ENCODE measurements around the gene PCMTD2. TPM values are rescaled to one million over a fixed set of nuclear protein-coding genes. Genes with fewer than 3 reads are reported as not detected.

The PCMTD2 gene
- total and polyA plus RNA-seq, 2 of the 13 experiments (the other 11 are each of a cell fraction or from before 2014, with no cell fraction given) = 47.0 to 76.9 TPM

DNA sequence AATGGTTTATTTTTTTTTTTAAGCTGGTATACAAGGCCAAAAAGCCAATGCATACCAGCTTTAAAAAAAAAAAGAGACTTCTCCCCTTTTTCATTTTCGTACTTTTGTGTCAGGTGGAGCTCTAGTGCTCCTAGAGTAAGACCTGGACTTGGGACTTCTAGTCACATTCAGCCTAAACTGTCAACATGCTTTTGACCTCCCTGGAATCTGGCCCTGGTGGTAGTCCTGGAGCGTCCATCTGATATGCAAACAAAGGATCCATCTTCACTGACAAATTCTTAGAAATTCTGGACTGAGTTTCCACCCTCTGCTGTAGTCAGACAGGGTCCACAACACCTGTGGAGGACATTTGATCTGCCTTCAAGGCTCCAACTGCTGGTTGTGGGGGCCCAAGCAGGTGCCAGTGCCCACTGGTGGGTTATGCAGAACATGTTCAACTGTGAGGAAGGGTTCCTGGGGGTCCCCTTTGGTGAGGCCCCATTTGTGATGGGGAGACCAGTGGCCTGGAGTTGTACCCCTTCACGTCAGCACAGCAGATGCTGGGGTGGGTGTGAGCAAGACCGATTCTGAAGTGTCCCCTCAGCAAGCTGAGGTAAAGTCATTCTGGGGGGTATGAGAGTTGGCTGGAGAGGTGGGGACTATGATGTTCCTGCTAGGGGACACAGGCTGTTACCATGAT is 12.6 kb upstream of the PCMTD2 start (continued):
- TF ChIP-seq ZSCAN31 (CRISPR knock-in tag; IDR thresholded peaks at IDR 0.05; ENCODE audit: low read depth) (0 out of 2 replicates have a peak, but pooled peaks have one; percentile 29), NFATC3 (CRISPR knock-in tag; IDR thresholded peaks at IDR 0.05) (no peak), GTF3A (CRISPR knock-in tag; conservative IDR thresholded peaks at IDR 0.05) (no peak), ZBTB40 (IDR thresholded peaks at IDR 0.05) (no peak), ZBTB40 (CRISPR knock-in tag; IDR thresholded peaks at IDR 0.05) (no peak), DMAP1 (CRISPR knock-in tag; IDR thresholded peaks at IDR 0.05) (peak; percentile 52; the same call in 1 of the 2 replicates), MEIS2 (CRISPR knock-in tag; IDR thresholded peaks at IDR 0.05) (peak; percentile 98), XRCC5 (optimal IDR thresholded peaks at IDR 0.05; ENCODE audit: low read length) (peak; percentile 37), RCOR2 (CRISPR knock-in tag; IDR thresholded peaks at IDR 0.05) (peak; percentile 95), ZNF451 (CRISPR knock-in tag; IDR thresholded peaks at IDR 0.05) (peak; percentile 72; the same call in 1 of the 2 replicates), ZNF780A (CRISPR knock-in tag; IDR thresholded peaks at IDR 0.05) (no peak), ZNF235 (CRISPR knock-in tag; IDR thresholded peaks at IDR 0.05; ENCODE audit: borderline replicate concordance) (no peak), ZNF772 (CRISPR knock-in tag; IDR thresholded peaks at IDR 0.05) (peak; percentile 11; the same call in 1 of the 2 replicates), ZNF674 (CRISPR knock-in tag; IDR thresholded peaks at IDR 0.05; ENCODE audit: low read depth) (no peak), ZNF607 (CRISPR knock-in tag; IDR thresholded peaks at IDR 0.05; ENCODE audit: borderline replicate concordance) (peak; percentile 76; the same call in 1 of the 2 replicates), MTF1 (CRISPR knock-in tag; IDR thresholded peaks at IDR 0.05) (no peak), BCLAF1 (IDR thresholded peaks at IDR 0.05) (no peak), ZBTB7B (CRISPR knock-in tag; IDR thresholded peaks at IDR 0.05) (peak; percentile 96), ATF3 (CRISPR knock-in tag; IDR thresholded peaks at IDR 0.05) (no peak), ZNF619 (CRISPR knock-in tag; IDR thresholded peaks at IDR 0.05) (peak; percentile 79)
